GM12878 (cell line): Measurements from ENCODE around the gene MSX1. TPM values are rescaled to one million over a fixed set of nuclear protein-coding genes. Genes with fewer than 3 reads are reported as not detected.

ENCODE experiments used
- ATAC-seq: fragments of 200-7000 bp; cut with Tn5 transposase; 3 replicates; pipeline ENCODE4 v1.9.1; 2020; ENCODE audit warnings: mild to moderate bottlenecking, moderate library complexity
- BruUV-seq: library from RNA; stranded (reverse); fragments of 400-500 nt; replicated peaks from 2 replicates; lab custom pipeline; 2021; lab: Mats Ljungman, UMichigan
- CTCF ChIA-PET: fragments of 300-600 bp; sonication (Branson Sonifier 250); formaldehyde crosslinking; extraction: SDS; loops from one replicate; lab custom pipeline; 2021; ENCODE audit warnings: inconsistent platforms; lab: Yijun Ruan, JAX
- POLR2A ChIA-PET: fragments of 350-600 bp; formaldehyde crosslinking; extraction: SDS; loops from one replicate; lab custom pipeline; 2021; ENCODE audit warnings: inconsistent platforms; lab: Charles Lee
- RAD21 ChIA-PET: fragments of 300-600 bp; sonication (Branson Sonifier 250); formaldehyde crosslinking; loops from one replicate; lab custom pipeline; 2023; ENCODE audit warnings: antibody characterized with exemption; ENCODE audit not compliant: unreplicated experiment; lab: Charles Lee
- SMC1A ChIA-PET: fragments of 300-600 bp; sonication (Branson Sonifier 250); formaldehyde crosslinking; loops from one replicate; lab custom pipeline; 2023; ENCODE audit not compliant: unreplicated experiment, uncharacterized antibody; lab: Charles Lee
- DNase-seq: peaks from one replicate; pipeline ENCODE4 v3.0.0-alpha.2; 2011; ENCODE audit warnings: low read depth, low spot score
- FAIRE-seq: peaks from 3 replicates; lab custom pipeline; 2011; peaks lifted over from hg19 to GRCh38; lab: Jason Lieb, UNC
- H2AFZ ChIP-seq: 2 replicates; pipeline ENCODE4 v1.6.0; 2011; ENCODE audit warnings: low read depth, low read length, control low read depth; ENCODE audit not compliant: control insufficient read depth
- H3K27ac ChIP-seq: 2 replicates; pipeline ENCODE4 v1.5.1; 2011; ENCODE audit warnings: control low read depth; ENCODE audit not compliant: control insufficient read depth, insufficient read depth
- H3K27me3 ChIP-seq, 2 experiments: replicated peaks in 1 of 2; 2 replicates each; pipeline versions ENCODE4 v1.6.0 to v1.6.1; 2011; ENCODE audit warnings: low read length in 1 of 2; ENCODE audit not compliant: control insufficient read depth in 2 of 2, insufficient read depth in 2 of 2
- H3K36me3 ChIP-seq, 2 experiments: 2 replicates each; pipeline ENCODE4 v1.5.1; 2011; ENCODE audit warnings: low read length in 1 of 2; ENCODE audit not compliant: control insufficient read depth in 2 of 2, insufficient read depth in 2 of 2
- H3K4me1 ChIP-seq: 2 replicates; pipeline ENCODE4 v1.6.1; 2011; ENCODE audit warnings: mild to moderate bottlenecking, low read length, moderate library complexity, mixed read lengths; ENCODE audit not compliant: control insufficient read depth, insufficient read depth
- H3K4me2 ChIP-seq: 2 replicates; pipeline ENCODE4 v1.6.0; 2011; ENCODE audit warnings: control low read depth; ENCODE audit not compliant: control insufficient read depth, insufficient read depth
- H3K4me3 ChIP-seq: fragments of 200-600 bp; sonication (generic); 2 replicates; pipeline ENCODE4 v1.5.1; 2016
- H3K79me2 ChIP-seq: 2 replicates; pipeline ENCODE4 v1.6.0; 2011; ENCODE audit warnings: low read length; ENCODE audit not compliant: control insufficient read depth, insufficient read depth
- H3K9ac ChIP-seq: 2 replicates; pipeline ENCODE4 v1.8.0; 2011; ENCODE audit warnings: low read length, control low read depth, mixed read lengths; ENCODE audit not compliant: control insufficient read depth, insufficient read depth
- H3K9me3 ChIP-seq: replicated peaks from 3 replicates; pipeline ENCODE4 v1.5.1; 2011; ENCODE audit warnings: mild to moderate bottlenecking, low read length; ENCODE audit not compliant: control insufficient read depth, insufficient read depth
- H4K20me1 ChIP-seq: 2 replicates; pipeline ENCODE4 v1.6.0; 2011; ENCODE audit not compliant: control insufficient read depth, insufficient read depth
- BCL11A ChIP-seq: IDR thresholded peaks from 2 replicates; pipeline ENCODE4 v1.6.1; 2011; ENCODE audit warnings: low read depth, low read length
- CBFB ChIP-seq: IDR thresholded peaks from 2 replicates; pipeline ENCODE4 v1.6.1; 2016; ENCODE audit warnings: antibody characterized with exemption, low read depth
- CHD1 ChIP-seq: IDR thresholded peaks from 2 replicates; pipeline ENCODE4 v1.6.1; 2012; ENCODE audit warnings: low read depth, low read length, improper control_type of control experiment
- FOS ChIP-seq: IDR thresholded peaks from 3 replicates; pipeline ENCODE4 v1.6.1; 2011; ENCODE audit warnings: borderline replicate concordance; ENCODE audit not compliant: insufficient read length; ENCODE audit errors: extremely low read depth
- JUNB ChIP-seq: IDR thresholded peaks from 2 replicates; pipeline ENCODE4 v1.6.1; 2016; ENCODE audit warnings: antibody characterized with exemption, mild to moderate bottlenecking
- LARP7 ChIP-seq: fragments of 450-650 bp; IDR thresholded peaks from 2 replicates; pipeline ENCODE4 v1.6.1; 2017; ENCODE audit warnings: mild to moderate bottlenecking
- MYC ChIP-seq: IDR thresholded peaks from 2 replicates; pipeline ENCODE4 v1.6.1; 2011; ENCODE audit warnings: mild to moderate bottlenecking, low read length, moderate library complexity, inconsistent platforms; ENCODE audit not compliant: insufficient read depth, insufficient replicate concordance, insufficient read length, severe bottlenecking
- NFYA ChIP-seq: IDR thresholded peaks from 2 replicates; pipeline ENCODE4 v1.6.1; 2011; ENCODE audit warnings: low read depth, mild to moderate bottlenecking, low read length, improper control_type of control experiment, borderline replicate concordance
- SIN3A ChIP-seq: IDR thresholded peaks from 2 replicates; pipeline ENCODE4 v1.6.1; 2012; ENCODE audit warnings: low read depth, low read length, improper control_type of control experiment
- SREBF2 ChIP-seq: IDR thresholded peaks from 2 replicates; pipeline ENCODE4 v1.6.1; 2012; ENCODE audit warnings: mild to moderate bottlenecking, low read length
- ZBED1 ChIP-seq: IDR thresholded peaks from 2 replicates; pipeline ENCODE4 v1.6.1; 2016; ENCODE audit warnings: borderline replicate concordance
- WGBS: methylation state at CpG from one replicate; pipeline ENCODE4 v1.1.6; 2016; ENCODE audit warnings: low lambda C conversion rate; ENCODE audit not compliant: insufficient replicate concordance, insufficient coverage; ENCODE audit errors: missing lambda C conversion rate; 5-methylcytosine and 5-hydroxymethylcytosine counted together
- in situ Hi-C: fragments of 300-500 bp; cut with MboI; formaldehyde crosslinking; loops from 9 replicates; pipeline ENCODE4 v1.14.3; 2018; ENCODE audit warnings: mixed read lengths
- intact Hi-C: fragments of 100-400 bp; cut with micrococcal nuclease; formaldehyde crosslinking; loops from one replicate; pipeline ENCODE4 v1.14.2; 2022; ENCODE audit not compliant: unreplicated experiment
- polyA plus RNA-seq, 11 experiments: library from polyadenylated mRNA; depleted of rRNA in 4 of 11; unstranded in 6 of 11; stranded (reverse) in 5 of 11; fragments of >200 nt; fragmentation: Nextera tagmentation in 4 of 11; fragmentation: Illumina TruSeq in 1 of 11; extraction: Ambion mirVana in 4 of 11; extraction: Trizol in 1 of 11; gene quantifications; 1 replicate in 1 of 11; 2 replicates in 10 of 11; pipeline versions ENCODE4 v1.2.1 to v1.2.3, GENCODE V29; 2011 to 2016; ENCODE audit warnings: inconsistent platforms in 2 of 11, missing spikeins in 2 of 11, low read depth in 1 of 11
- total RNA-seq, 4 experiments: library from RNA; depleted of rRNA in 3 of 4; stranded (reverse); fragments of >200 nt in 3 of 4; fragmentation: Illumina TruSeq in 1 of 4; extraction: Trizol in 1 of 4; gene quantifications; 2 replicates each; pipeline versions ENCODE4 v1.2.1 to v1.2.3, GENCODE V29; 2013 to 2021
- TF ChIP-seq, protein P1 (sequence below): fragments of 450-650 bp; IDR thresholded peaks from 2 replicates; pipeline ENCODE4 v1.6.1; 2018; ENCODE audit warnings: borderline replicate concordance, mild to moderate bottlenecking; ENCODE audit not compliant: partially characterized antibody
- TF ChIP-seq, protein P2 (sequence below): fragments of 150-350 bp; IDR thresholded peaks from 2 replicates; pipeline ENCODE4 v1.6.1; 2014; ENCODE audit warnings: mild to moderate bottlenecking, low read depth, low read length
- TF ChIP-seq, protein P3 (sequence below): fragments of 450-650 bp; IDR thresholded peaks from 2 replicates; pipeline ENCODE4 v1.6.1; 2017; ENCODE audit warnings: mild to moderate bottlenecking, moderate library complexity

The MSX1 gene
- total and polyA plus RNA-seq, 10 of the 15 experiments (the other 5 are each of a cell fraction or from before 2014, with no cell fraction given), result 0.04 to 0.56 (median 0.15) TPM; not detected in 2

DNA sequence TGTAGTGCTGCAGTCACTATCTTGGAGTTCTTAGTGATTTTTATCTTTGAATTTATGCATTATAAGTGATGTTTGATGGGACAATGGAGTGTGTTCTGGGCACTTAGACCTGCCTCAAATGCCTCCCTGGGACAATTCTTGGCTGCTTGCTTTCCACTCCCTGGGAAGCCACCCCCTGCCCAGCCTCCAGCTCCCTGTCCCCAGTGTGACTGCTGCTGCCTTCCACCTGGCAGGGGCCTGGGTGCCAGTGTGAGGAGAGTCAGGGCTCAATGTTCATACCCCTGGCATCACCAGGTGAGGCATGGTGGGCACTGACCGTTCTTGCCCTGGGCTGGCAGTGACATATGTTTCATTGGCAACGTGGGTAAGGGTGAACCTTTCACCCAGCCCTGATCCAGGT is 14.8 kb downstream of the MSX1 start (continued):
- TF ChIP-seq CBFB (no peak), LARP7 (no peak), SREBF2 (no peak), BCL11A (no peak), JUNB (no peak), SIN3A (no peak), NFYA (no peak)
- TF ChIP-seq, protein P1, sequence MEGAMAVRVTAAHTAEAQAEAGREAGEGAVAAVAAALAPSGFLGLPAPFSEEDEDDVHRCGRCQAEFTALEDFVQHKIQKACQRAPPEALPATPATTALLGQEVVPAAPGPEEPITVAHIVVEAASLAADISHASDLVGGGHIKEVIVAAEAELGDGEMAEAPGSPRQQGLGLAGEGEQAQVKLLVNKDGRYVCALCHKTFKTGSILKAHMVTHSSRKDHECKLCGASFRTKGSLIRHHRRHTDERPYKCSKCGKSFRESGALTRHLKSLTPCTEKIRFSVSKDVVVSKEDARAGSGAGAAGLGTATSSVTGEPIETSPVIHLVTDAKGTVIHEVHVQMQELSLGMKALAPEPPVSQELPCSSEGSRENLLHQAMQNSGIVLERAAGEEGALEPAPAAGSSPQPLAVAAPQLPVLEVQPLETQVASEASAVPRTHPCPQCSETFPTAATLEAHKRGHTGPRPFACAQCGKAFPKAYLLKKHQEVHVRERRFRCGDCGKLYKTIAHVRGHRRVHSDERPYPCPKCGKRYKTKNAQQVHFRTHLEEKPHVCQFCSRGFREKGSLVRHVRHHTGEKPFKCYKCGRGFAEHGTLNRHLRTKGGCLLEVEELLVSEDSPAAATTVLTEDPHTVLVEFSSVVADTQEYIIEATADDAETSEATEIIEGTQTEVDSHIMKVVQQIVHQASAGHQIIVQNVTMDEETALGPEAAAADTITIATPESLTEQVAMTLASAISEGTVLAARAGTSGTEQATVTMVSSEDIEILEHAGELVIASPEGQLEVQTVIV, result no peak
- TF ChIP-seq, protein P2, sequence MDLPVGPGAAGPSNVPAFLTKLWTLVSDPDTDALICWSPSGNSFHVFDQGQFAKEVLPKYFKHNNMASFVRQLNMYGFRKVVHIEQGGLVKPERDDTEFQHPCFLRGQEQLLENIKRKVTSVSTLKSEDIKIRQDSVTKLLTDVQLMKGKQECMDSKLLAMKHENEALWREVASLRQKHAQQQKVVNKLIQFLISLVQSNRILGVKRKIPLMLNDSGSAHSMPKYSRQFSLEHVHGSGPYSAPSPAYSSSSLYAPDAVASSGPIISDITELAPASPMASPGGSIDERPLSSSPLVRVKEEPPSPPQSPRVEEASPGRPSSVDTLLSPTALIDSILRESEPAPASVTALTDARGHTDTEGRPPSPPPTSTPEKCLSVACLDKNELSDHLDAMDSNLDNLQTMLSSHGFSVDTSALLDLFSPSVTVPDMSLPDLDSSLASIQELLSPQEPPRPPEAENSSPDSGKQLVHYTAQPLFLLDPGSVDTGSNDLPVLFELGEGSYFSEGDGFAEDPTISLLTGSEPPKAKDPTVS, result no peak

DNA sequence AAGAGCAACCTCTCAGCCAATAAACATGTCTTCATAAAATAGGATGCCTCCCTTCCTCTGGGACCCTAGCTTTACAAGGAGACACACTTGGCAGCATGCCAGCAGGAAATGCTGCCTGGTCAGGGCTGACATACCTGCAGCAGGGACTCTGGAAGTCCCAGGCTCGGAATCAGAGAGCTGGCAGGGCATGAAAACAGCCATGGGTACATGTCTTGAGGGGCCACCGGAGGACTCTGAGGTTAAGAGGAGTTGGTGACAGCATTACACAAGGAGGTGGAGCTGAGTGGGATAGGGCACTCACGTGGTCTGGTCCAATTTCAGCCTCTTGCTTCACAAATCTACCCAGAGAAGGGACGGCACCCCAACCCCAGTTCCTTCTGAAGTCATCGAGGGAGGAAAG is 15.7 kb downstream of the MSX1 start:
- no peak overlapping the region for H2AFZ ChIP-seq
- H3K9ac ChIP-seq, result no peak overlapping the region
- no peak overlapping the region for H3K4me2 ChIP-seq
- H3K27me3 ChIP-seq, result peaks cover 8 to 20% of the 10 kb centered on the region in 2 experiments; a peak in 3 of 4 replicates
- WGBS, result 11% methylated on average over 5 of the region's 5 CpGs
- in situ Hi-C loops, result no loop called here
- ATAC-seq (no peak), FAIRE-seq (no peak), DNase-seq (no peak)
- H3K9me3 ChIP-seq, result no peaks in the 10 kb centered on the region; the same call in 2 of the 3 replicates
- H3K36me3 ChIP-seq, result no peaks in the 10 kb centered on the region
- SMC1A ChIA-PET, result no interaction called here
- H4K20me1 ChIP-seq, result no peaks in the 10 kb centered on the region
- POLR2A ChIA-PET, result no interaction called here
- no peak overlapping the region for H3K4me3 ChIP-seq
- no peaks in the 10 kb centered on the region for H3K4me1 ChIP-seq
- BruUV-seq, result no TSS peak
- H3K79me2 ChIP-seq, result no peaks in the 10 kb centered on the region
- intact Hi-C loops, result no loop called here
- RAD21 ChIA-PET, result interaction anchor here (1.3 kb wide), 1 partner anchor 385 kb away, joined by 3 read pairs; no protein-coding TSS in a partner anchor
- CTCF ChIA-PET, result interaction anchor here (1.5 kb wide), 1 partner anchor 351 kb away, joined by 4 read pairs; no protein-coding TSS in a partner anchor
- no peak overlapping the region for H3K27ac ChIP-seq
- no peak for TF ChIP-seq CHD1
- no peak for TF ChIP-seq MYC
- TF ChIP-seq FOS, result no peak
- TF ChIP-seq, protein P3, sequence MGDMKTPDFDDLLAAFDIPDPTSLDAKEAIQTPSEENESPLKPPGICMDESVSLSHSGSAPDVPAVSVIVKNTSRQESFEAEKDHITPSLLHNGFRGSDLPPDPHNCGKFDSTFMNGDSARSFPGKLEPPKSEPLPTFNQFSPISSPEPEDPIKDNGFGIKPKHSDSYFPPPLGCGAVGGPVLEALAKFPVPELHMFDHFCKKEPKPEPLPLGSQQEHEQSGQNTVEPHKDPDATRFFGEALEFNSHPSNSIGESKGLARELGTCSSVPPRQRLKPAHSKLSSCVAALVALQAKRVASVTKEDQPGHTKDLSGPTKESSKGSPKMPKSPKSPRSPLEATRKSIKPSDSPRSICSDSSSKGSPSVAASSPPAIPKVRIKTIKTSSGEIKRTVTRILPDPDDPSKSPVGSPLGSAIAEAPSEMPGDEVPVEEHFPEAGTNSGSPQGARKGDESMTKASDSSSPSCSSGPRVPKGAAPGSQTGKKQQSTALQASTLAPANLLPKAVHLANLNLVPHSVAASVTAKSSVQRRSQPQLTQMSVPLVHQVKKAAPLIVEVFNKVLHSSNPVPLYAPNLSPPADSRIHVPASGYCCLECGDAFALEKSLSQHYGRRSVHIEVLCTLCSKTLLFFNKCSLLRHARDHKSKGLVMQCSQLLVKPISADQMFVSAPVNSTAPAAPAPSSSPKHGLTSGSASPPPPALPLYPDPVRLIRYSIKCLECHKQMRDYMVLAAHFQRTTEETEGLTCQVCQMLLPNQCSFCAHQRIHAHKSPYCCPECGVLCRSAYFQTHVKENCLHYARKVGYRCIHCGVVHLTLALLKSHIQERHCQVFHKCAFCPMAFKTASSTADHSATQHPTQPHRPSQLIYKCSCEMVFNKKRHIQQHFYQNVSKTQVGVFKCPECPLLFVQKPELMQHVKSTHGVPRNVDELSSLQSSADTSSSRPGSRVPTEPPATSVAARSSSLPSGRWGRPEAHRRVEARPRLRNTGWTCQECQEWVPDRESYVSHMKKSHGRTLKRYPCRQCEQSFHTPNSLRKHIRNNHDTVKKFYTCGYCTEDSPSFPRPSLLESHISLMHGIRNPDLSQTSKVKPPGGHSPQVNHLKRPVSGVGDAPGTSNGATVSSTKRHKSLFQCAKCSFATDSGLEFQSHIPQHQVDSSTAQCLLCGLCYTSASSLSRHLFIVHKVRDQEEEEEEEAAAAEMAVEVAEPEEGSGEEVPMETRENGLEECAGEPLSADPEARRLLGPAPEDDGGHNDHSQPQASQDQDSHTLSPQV, result no peak
- TF ChIP-seq ZBED1, result no peak
